Esophagus squamous epithelium (tissue), 4 donors: Measurements from ENCODE around the gene HMGXB3.

Experiments used
- CTCF ChIP-seq, 6 experiments: fragments of 450-650 bp in 4 of 6; fragments of 200-600 bp in 2 of 6; sonication (generic) in 2 of 6; IDR thresholded peaks; one replicate each; pipeline ENCODE4 v1.5.1; 2016 to 2019; ENCODE audit warnings: antibody characterized with exemption in 6 of 6, mild to moderate bottlenecking in 4 of 6, moderate library complexity in 4 of 6
- POLR2A ChIP-seq, 4 donors: fragments of 450-650 bp; IDR thresholded peaks; one replicate each; pipeline ENCODE4 v1.6.1; 2017; ENCODE audit warnings: antibody characterized with exemption in 4 of 4, mild to moderate bottlenecking in 4 of 4, moderate library complexity in 3 of 4

GRCh38 chr5:150101023-150101422, 100.5 kb downstream of the HMGXB3 start:
- TF ChIP-seq CTCF (IDR thresholded peaks at IDR 0.05) (no peak), POLR2A (IDR thresholded peaks at IDR 0.05) (no peak)
